ENCODE measurements around the gene TGFBR2. TPM values are rescaled to one million over a fixed set of nuclear protein-coding genes. Genes with fewer than 3 reads are reported as not detected.

Gene TGFBR2
- polyA plus RNA-seq, 4 donors = 82.1 to 130 (median 101) TPM

DNA sequence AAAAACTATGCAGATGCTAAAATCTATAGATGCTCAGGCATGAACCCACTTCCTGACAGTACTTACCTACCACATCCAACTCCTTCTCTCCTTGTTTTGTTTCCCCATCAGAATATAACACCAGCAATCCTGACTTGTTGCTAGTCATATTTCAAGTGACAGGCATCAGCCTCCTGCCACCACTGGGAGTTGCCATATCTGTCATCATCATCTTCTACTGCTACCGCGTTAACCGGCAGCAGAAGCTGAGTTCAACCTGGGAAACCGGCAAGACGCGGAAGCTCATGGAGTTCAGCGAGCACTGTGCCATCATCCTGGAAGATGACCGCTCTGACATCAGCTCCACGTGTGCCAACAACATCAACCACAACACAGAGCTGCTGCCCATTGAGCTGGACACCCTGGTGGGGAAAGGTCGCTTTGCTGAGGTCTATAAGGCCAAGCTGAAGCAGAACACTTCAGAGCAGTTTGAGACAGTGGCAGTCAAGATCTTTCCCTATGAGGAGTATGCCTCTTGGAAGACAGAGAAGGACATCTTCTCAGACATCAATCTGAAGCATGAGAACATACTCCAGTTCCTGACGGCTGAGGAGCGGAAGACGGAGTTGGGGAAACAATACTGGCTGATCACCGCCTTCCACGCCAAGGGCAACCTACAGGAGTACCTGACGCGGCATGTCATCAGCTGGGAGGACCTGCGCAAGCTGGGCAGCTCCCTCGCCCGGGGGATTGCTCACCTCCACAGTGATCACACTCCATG, 65.3 kb downstream of the TGFBR2 start:
- no peak for DNase-seq (ENCODE audit: low read depth in 4 of 4, low spot score in 2 of 4)

DNA sequence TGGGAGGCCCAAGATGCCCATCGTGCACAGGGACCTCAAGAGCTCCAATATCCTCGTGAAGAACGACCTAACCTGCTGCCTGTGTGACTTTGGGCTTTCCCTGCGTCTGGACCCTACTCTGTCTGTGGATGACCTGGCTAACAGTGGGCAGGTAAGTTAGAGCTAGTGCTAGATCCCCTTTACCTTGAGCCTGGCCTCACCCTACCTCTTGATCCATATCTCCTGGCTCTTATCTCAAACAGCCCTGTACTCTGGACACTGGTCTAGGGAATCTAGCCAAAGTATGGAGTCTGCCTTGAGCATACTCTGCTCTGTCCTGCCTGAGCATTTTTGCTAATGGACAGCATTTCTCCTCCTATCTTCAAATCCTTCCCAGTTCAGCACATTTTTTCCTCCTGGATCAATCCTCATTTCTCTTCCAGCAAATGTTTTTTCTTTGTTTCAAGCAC, 65.9 kb downstream of the TGFBR2 start:
- DNase-seq (ENCODE audit: low read depth in 4 of 4, low spot score in 2 of 4) = no peak

DNA sequence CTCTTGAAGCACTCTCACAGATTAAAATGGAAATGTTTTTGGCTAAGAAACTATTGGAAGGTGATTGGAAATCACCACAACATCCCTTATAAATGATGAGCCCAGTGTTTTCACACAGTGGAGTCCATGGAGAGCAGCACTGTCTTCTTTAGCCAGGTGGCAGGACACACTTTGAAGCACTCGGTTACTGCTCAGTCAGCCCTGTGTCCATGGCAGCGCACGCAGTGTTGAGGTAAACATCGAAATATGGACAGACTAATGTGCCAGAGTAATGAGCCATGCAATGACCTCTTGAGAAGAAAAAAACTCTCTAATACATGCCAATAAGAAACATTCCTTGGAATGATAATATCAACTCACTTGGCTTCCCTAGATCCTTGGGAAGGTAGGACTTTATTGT, 66.6 kb downstream of the TGFBR2 start:
- DNase-seq (ENCODE audit: low read depth in 4 of 4, low spot score in 2 of 4) = no peak

DNA sequence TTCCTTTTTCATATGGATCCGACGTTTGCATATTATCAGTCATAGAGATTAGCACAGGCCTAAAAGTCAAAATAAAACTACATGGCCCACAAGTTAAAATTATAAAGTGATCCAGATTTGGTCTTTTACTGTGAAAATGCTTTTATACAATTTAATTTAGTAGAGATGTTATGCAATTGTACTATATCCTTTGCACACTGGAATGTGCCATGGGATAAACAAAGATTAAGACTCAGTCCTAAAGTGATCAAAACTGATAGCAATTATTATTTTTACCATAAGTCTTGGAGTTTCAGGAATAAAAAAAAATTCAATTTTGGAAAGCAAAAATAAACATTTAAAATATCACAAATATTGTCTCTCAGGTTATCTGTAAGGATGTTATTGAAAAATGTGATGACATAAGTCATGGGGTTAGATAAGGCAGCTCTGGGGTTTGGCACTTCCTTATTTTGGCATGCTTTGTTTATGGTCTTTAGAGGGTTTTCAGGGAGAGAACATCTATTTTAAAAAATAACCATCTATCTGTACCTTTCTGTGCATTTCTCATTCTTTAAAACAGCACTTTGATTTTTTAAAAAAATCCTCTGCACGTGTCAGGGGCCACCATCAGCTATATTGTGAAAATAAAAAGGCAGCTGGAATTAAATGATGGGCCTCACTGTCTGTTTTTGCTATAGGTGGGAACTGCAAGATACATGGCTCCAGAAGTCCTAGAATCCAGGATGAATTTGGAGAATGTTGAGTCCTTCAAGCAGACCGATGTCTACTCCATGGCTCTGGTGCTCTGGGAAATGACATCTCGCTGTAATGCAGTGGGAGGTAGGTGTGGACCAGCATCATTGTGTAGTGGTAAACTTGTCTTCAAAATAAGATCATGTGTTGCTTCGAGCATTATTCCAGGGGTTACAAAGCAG, 67.3 kb downstream of the TGFBR2 start:
- DNase-seq (ENCODE audit: low read depth in 4 of 4, low spot score in 2 of 4) = no peak

DNA sequence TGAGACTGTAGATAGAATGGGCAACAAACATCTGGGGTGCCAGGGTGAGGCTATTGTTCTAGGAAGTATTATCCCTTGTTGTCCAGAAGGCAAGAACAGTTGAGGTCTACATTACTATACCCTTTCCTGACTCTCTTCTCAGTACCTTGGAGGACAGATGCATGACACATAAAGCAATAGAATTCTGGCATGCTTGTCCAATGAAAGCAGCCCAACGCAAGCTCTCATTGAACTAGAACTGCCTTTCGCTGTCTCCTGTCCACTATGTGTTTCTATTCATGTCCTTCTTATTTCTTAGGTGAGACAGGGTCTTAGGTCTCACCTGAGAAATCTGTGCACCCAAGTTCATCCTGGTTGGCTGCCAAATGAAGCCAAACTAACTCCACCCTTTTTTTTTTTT, 68.6 kb downstream of the TGFBR2 start:
- DNase-seq (ENCODE audit: low read depth in 4 of 4, low spot score in 2 of 4) = no peak

DNA sequence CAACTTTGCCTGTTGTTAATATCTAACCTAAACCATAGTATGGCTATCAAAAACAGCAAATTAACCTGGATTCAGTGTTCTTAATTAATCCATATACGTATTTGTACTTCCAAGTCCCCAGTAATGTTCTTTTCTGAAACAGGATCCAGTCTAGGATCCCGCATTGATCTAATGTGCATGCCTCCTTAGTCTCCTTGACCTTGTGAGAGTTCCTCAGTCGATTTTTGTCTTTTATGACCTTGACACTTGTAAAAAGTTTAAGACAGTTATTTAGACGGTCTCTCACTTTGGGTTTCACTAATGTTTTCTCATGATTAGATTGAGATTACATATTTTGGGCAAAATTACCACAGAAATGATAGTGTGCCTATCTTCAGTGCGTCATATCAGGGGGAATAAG, 69.4 kb downstream of the TGFBR2 start:
- DNase-seq (ENCODE audit: low read depth in 4 of 4, low spot score in 2 of 4) = no peak

DNA sequence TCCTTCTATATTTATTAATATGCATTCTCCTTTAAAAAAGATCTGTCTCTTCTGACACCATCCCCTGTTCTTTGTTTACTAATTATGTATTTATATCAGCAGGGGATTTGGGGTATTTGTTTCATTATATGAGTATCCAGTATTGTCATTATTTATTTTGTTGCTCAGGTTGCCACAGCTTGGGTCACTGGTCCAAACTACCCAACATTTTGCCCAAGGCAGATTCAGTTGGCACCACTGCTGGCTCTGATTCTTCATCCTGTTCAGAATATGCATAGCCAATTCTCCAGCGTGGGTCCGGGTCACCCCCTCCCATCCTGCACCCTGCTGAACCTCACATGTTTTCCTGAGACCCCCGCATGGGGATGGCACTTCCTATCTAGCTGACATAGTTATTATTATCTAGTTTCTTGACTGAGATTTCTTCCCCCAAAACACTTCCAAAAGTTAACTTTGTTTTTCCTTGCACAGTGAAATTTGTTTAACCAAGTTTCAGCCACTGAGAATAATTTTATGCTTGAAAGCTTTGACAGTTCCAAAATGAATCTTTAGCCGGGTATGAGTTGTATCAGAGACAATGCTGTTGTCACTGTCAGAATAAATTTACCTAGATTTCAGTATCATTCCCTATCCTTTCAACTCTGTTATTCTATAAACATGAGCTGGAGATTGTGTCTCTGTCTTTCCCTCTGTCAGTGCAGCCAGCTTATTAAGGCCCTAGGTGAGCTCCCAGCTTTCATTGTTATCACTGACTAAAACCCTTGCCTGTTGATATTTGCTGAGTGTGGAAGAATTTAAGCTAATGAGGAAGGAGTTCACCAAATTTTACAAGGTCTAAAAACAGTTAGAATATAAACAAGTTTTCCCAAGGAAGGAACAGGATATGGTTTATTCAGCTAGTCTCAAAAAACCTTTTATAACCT, 70.3 kb downstream of the TGFBR2 start:
- no peak for DNase-seq (ENCODE audit: low read depth in 4 of 4, low spot score in 2 of 4)

DNA sequence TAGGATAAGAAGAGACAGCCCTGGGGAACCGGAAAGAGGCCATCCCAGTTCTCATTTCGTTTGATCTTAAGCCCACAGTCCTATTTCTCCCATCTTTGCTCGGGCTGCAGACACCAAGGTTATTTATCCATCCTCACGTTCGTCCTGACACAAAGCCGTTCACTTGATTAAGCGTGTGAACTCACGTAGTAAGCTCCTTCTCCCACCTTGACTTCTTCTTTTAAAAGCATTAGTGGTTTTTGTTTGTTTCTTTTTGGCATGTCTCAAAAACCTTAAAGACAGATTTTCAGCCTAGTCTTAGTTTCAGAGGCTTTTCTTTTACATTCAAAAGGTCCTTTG, 70.9 kb downstream of the TGFBR2 start:
- DNase-seq (ENCODE audit: low read depth in 4 of 4, low spot score in 2 of 4) = no peak

DNA sequence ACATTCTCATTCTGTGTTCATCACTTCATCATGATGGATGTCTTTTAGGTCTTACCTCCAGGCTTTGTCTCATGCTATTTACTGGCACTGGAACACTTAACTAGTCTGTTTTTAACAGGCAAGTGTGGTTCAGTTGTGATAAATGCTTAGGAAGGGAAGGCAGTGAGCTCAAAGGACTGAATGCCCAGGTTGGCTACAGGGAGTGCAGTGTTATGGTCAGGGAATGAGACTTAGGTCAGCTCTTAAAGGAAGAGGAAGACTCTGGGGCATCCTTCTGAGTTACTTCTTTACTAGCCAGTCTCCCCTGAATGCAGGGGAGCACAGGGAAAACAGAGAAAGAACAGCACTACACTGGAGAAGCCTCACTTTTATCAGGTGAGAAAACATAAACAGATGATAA, 72.6 kb downstream of the TGFBR2 start:
- DNase-seq (ENCODE audit: low read depth in 4 of 4, low spot score in 2 of 4) = no peak

DNA sequence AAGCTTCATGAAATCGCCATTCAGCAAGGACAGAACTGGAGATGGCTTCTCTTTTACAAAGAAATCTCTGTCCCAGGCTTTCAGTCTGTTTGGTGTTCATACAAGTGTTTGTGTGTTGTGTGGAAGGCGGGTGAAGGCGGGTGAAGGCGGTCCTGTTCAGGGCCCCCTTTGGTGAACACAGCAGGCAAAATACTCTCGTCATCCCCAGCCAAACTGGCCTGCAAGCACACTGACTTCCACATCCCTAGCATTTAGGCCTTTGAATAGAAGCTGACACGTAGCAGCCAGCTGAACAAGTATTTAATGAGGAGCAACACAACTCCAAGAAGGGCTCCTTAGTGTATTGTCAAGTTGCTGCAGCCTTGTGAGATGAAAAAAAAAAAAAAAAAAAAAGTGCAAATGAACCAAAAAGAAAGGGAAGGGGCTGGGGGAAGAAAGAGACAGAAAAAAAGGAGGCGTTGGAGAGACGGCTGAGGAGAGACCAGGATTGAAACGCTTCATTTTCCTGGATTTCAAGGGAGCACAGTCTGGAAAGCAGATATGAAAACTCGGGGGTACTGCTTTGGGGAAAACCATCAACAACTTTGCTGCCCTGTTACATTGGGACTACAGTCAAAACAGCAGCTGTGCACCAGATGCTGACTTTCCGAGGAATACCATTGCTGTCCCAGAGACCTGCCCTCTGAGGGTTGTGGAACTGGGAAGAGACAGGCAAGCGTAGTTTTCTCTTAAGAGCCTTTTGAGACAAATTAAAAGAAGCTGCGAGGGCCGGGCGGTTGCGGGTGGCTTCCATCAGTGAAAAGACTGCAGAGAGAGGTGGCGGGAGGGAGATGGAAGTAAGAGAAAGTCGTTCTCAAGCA, 74.6 kb downstream of the TGFBR2 start:
- DNase-seq (ENCODE audit: low read depth in 4 of 4, low spot score in 2 of 4) = no peak

DNA sequence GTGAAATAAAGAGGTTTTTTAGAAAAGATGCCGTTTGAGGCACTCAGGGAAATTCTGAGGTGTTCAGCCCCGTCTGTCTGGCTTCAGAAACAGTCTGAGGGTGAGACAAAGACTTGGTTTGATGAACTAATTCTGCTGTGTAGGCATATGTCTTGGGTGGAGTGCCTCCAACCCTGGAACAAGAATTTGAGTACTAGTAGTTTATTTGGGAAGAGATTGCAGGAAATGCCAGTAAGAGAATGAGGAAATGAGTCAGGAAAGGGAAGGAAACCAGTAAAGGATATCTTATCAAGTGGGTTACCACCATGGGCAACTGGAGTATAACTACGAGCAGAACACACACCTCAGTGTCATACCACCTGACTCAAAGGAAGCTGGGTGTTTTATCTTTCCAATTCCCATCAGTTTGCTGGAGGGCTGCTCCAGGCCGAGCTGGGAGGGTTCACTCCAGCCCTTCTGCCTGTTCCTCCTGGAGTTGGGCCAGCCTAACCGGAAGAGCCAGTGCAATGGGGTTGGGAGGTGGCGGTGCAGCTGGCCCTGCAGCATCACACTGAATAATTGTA, 75.3 kb downstream of the TGFBR2 start:
- no peak for DNase-seq (ENCODE audit: low read depth in 4 of 4, low spot score in 2 of 4)

DNA sequence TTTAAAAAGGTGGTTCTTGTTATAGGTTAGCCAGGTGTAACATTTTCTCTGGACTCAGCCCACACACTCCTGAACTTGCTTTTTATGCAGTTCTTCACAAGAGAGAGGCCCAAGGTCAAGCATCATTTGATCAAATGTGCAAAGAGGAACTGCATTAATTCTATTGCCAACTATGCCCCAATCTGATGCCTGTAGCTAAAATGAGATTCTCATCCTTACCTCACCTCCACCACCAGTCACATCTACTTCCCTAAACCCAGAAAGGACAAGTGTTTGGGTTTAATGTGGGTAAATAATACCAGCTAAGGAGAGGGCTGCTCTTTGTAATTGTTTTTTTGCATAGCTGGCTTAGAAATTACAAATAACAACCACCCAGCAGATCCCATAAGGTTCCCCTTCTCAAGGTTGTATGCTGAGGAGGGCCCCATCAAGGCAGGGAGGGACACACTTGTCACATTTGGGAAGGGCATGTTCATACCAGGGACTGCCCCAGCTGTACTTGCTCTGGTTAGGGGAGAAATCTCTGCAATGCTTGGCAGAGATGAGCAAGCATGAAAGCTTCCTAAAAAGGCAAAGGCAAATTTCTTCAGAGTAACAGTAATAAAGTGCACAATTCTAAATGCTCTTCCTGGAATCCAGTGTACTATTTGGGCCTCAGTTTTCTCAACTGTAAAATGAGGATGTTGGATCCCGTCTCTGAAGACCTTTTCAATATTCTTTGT, 76.2 kb downstream of the TGFBR2 start:
- no peak for DNase-seq (ENCODE audit: low read depth in 4 of 4, low spot score in 2 of 4)

DNA sequence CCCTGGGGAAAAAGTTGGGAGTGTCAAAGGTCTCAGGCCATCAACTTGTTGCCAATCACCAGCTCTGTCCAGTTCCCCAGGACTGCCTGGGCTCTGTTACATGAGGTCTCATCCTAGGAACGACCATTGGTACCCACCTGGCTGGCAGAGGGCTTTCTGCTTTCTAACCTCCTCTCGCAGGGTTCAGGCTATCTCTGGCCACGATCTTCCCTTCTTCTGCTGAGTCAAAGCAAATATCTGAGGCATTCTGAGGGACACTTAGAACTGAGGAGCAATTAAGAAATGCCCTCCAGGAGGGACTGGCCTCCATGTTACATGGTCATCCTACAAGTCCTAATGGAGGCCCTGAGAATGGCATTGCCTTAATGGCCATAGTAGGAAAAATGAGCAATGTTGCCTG, 77.4 kb downstream of the TGFBR2 start:
- DNase-seq (ENCODE audit: low read depth in 4 of 4, low spot score in 2 of 4) = no peak

DNA sequence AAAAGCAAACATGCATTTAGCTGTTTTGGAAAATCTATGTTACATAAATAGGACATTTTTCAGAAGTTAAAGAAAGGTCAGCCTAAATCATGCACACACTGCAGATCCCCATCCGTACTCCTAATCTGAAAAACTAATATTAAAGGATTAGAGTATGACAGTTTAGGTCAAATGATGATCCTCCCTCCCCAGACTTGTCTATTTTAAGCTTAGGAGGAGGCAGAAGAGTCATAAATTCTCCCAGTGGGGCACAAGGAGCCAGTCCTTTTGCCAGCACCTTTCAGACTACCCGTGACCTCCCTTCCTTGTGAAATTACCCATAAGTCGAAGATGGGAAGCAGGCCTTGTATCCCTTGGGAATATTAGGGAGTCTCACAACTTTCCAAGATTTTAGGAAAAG, 78.0 kb downstream of the TGFBR2 start:
- DNase-seq (ENCODE audit: low read depth in 4 of 4, low spot score in 2 of 4) = no peak

DNA sequence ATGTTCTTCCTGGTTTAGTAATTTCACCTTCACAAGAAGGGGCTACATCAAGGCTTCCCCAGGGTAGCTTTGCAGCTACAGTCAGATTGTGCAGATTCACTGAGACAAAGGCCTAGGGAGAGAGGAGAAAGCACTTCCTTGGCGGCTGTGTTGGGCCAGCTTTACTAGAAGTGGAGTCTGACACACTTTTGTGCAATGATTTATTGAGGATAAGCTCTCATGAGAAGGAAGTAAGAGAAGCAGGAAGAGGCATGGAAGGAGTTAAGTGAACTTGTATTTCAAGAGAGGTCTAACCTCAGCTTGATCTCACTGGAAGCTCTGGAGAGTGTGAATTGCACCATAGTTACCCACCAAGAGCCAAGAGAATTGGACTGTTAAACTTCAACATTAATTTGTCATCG, 78.9 kb downstream of the TGFBR2 start:
- DNase-seq (ENCODE audit: low read depth in 4 of 4, low spot score in 2 of 4) = no peak

DNA sequence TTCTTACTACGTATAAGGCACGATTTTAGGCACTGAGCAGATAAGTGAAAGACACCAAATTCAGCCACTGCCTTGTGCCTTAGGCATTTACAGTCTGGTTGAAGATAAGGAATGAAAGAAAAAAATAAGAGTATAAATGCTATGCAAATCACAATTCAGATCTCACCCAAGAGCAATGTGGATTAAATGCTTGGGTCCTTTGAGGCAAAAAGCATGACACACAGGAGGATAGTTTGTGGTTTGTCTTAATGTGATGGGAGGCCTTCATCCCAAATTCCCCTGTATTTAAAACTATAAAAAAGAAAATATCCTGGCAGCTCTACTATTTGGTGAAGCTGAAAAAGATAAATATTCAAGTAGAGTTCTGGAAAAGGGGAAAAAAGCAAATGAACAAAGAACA, 79.8 kb downstream of the TGFBR2 start:
- DNase-seq (ENCODE audit: low read depth in 4 of 4, low spot score in 2 of 4) = no peak

DNA sequence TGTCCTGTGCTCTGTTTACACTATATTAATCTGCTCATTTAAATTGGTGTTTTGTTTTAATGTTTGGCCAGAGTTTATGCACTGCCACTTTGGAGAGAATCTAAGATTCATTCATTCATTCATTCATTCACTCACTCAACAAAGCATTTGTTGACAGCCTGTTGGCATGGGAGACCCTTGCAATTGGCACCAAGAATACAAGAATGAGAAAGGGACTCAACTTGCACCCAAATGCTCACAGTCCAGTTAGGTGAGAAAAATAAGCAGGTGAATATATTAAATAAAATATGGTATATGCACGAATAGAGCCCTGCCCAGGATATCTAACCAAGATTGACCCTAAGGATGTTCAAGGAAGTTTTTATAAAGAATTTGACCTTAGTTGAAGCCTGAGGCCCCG, 80.4 kb downstream of the TGFBR2 start:
- DNase-seq (ENCODE audit: low read depth in 4 of 4, low spot score in 2 of 4) = no peak

DNA sequence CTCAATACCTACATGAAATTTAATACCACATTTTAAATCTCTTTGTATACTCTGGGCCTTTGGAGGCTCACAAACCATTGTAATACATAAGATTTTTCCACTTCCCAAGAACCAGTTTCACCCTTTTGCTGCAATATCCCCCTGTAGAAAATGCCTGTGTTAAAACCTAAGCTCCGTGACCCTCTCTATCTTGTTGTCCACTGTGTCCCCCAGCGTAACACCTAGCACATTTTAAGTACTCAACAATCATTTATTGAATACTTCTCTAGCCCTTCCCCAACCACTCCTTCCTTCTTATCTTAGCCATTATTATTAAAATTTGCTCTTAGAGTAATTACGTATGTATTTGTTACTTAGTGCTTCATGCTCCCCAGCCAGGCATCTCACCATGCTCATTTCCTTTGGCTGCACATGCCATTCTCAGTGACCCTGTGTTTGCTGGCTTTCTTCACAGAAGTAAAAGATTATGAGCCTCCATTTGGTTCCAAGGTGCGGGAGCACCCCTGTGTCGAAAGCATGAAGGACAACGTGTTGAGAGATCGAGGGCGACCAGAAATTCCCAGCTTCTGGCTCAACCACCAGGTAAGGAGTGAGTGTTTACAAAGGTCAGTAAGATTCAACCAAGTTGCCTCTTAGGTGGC, 81.6 kb downstream of the TGFBR2 start:
- DNase-seq (ENCODE audit: low read depth in 4 of 4, low spot score in 2 of 4) = no peak

Measured in left renal cortex interstitium (tissue), 4 donors.